C4-2B (cell line): ENCODE results near the gene TMEM121.
"Not testable (repeated sequence)": the region's sequence is repeated elsewhere in the genome, so short reads cannot be mapped to it uniquely, and the experiment has no call there.

ENCODE experiments used
- ZFX ChIP-seq: fragments of 450-650 bp; IDR thresholded peaks from 2 replicates; pipeline ENCODE4 v1.6.1; 2017
- TF ChIP-seq, protein P1 (sequence below): fragments of 450-650 bp; conservative IDR thresholded peaks from 2 replicates; pipeline ENCODE4 v1.5.1; 2017; ENCODE audit warnings: mild to moderate bottlenecking

DNA sequence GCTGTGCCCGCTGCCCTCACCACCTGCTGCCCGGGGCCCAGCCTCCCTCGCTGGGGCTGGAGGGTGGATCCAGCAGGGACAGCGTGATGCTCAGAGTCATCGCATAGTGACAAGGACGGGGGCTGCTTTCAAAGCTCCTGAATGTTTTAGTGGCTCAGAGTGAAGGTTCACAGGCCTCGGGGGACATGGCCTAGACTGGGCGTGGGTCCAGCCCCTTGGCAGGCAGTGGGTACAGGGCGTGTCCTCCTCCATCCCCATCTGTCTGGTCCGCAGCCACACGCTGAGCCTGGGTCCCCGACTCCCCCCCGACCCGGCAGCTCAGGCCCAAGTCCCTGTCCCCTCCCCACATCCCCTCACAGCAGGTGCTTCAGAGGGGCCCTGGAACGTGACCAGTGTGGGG is 52.8 kb downstream of the TMEM121 start:
- TF ChIP-seq, protein P1, sequence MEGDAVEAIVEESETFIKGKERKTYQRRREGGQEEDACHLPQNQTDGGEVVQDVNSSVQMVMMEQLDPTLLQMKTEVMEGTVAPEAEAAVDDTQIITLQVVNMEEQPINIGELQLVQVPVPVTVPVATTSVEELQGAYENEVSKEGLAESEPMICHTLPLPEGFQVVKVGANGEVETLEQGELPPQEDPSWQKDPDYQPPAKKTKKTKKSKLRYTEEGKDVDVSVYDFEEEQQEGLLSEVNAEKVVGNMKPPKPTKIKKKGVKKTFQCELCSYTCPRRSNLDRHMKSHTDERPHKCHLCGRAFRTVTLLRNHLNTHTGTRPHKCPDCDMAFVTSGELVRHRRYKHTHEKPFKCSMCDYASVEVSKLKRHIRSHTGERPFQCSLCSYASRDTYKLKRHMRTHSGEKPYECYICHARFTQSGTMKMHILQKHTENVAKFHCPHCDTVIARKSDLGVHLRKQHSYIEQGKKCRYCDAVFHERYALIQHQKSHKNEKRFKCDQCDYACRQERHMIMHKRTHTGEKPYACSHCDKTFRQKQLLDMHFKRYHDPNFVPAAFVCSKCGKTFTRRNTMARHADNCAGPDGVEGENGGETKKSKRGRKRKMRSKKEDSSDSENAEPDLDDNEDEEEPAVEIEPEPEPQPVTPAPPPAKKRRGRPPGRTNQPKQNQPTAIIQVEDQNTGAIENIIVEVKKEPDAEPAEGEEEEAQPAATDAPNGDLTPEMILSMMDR = not testable (repeated sequence)
- not testable (repeated sequence) for TF ChIP-seq ZFX
